HG02943 (cell line): Measurements from ENCODE around the gene KCNG2.

Experiments used
- ATAC-seq: cut with Tn5 transposase; IDR thresholded peaks from one replicate; pipeline ENCODE4 v1.9.1; 2021; ENCODE audit warnings: mild to moderate bottlenecking, low read depth, moderate library complexity; ENCODE audit not compliant: unreplicated experiment

Gene KCNG2

DNA sequence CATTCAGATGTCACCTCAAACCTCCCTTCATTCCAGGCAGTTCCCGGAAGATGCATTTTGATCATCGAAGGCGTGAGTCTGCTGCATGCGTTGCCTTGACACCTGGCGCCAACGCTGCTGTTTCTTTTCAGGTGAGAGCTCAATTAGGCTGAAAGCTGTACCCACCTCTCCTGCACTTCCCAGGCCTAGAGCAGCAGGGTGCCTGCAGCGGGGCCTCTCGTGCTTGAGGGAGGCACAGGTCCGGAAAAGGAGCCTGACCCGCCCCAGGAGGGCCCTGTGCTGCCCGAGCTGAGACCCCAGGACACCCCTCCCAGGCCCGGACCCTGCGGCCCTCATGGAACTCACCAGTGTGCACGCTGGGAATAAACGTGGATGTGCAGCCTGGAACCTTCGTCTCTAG lies 31.4 kb upstream of the KCNG2 start:
- ATAC-seq, result no peak

- ATAC-seq, result no peak
These were observed 29.0 kb upstream of the KCNG2 start for GRCh38 chr18:79768745-79769144.

GRCh38 chr18:79769698-79770500 lies 27.8 kb upstream of the KCNG2 start:
- ATAC-seq, result no peak

GRCh38 chr18:79770501-79770815 lies 27.3 kb upstream of the KCNG2 start:
- no peak for ATAC-seq

DNA sequence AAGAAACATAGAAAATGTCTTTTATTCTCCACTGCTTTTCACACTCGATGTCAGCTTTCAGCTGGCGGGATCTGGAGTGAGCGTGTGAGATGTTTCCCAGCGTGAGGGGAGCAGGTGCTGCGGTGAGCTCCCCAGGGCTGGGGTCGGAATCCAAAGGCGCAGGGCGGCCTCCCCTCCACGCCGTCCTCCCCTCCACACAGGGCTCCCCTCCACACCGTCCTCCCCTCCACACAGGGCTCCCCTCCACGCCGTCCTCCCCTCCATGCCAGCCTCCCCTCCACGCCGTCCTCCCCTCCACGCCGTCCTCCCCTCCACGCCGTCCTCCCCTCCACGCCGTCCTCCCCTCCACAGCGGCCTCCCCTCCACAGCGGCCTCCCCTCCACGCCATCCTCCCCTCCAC lies 26.9 kb upstream of the KCNG2 start:
- ATAC-seq, result no peak

DNA sequence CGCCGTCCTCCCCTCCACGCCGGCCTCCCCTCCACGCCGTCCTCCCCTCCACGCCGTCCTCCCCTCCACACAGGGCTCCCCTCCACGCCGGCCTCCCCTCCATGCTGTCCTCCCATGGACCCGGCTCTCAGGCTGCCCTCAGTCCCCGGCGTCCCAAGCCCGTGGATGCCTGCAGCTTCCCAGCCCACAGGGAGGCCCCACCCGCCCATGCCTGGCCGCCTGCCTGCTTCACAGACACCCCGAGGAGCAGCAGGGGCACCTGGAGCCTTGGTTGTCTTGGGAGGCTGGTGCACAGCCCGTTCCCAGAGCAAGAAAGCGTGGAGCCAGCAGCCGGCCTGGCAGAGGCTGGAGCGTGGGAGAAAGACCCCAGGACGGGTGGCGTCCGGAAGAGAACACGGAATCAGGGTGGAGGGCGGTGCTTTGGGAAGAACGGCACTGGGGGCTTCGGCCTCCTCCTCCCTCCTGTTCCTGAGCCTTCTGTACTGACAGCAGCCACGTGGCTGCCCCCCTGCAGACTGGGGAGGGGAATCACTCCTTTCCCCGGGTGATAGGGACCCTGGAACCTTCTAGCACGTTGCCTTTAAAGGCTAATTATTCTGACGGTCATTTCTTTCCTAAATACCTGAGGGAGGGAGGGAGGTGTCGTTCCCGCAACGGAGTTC lies 26.2 kb upstream of the KCNG2 start:
- no peak for ATAC-seq

DNA sequence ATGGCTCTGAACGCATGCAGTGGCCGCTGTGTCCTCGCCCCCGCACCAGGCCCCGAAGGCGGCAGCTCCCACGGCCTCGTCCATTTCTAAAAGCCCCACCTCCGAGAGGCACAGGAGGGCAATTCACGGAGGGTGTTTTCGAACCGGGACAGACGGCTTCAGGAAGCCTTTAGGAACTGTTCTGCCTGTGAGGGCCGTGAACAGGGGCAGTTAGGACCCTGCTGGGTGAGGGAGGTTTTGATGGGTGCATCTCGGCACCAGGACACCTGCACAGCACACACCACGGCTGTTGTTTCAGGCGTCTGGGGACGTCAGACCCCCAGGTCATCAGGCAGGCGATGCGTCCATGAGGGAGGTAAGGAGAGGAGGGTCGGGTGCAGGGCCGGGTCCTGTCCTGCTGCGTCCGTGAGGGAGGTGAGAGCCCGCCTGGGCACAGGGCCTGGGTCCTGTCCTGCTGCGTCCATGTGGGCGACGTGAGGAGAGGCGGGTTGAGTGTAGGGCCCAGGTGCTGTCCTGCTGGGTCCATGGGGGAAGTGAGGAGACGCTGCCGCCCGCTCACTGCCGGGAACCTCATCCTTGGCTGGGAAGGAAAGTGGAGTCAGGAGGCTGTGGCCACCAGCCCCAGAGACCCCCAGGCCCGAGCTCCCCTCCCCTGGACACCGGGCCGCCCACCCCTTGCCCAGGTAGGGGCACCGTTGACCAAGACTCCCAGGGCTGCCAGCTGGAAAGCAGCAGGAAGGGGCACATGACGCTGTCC lies 25.5 kb upstream of the KCNG2 start:
- no peak for ATAC-seq

GRCh38 chr18:79772865-79773696 lies 24.7 kb upstream of the KCNG2 start:
- no peak for ATAC-seq

DNA sequence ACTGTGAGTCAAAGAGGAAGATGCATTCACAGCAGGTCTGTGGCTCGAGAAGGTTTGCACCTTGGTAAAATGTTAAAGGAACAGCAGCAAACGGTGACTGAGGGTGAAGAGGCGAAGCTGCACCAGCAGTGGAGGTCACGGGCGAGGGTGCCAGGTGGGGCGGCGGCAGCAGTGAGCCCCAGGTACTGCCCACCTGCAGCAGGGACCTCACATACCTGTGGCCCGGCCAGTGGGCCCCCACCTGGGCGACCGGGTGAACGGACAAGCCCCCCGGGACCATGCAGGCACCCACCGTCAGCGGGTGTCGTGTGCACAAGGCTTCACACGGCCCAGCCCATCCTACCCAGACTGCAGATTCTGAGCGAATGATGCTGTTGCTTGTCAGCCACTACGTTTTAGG lies 23.6 kb upstream of the KCNG2 start:
- no peak for ATAC-seq

DNA sequence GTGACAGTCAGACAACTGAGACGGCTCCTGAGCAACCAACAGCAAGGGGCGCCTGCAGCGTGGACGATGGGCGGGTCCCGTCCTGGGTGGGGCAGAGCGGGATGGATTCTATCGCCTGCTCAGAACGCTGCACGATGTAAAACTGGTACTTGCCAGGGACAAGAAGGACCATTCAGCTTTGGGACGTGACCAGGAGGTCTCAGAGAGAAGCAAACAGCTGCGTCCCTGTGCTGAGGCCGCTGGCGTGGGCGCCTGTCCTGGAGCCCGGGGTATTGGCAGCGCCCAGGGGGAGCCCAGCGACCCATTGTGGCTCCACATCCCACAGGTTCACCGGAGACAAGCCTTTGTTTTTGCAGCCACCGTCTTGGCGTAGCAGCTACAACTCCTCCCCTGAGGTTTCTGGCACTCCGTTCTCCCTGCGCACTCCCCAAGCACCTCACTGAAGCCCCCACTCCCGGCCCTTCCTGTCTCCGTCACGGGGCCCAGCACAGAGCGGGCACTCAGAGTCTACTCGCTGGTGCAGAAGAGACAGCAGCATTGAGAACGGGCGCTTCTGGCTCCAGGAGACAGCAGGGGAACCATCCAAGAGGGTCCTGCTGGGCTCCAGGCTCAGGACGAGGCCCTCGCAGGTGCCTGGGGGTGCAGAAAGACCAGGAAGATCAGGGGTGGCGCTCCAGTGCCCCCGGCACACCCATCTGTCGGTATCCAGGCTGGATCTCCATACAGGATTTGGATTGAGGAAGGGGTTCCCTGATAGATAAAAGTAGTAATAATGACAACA lies 22.1 kb upstream of the KCNG2 start:
- no peak for ATAC-seq

- no peak for ATAC-seq
These were observed 21.1 kb upstream of the KCNG2 start for GRCh38 chr18:79776674-79777073.

- ATAC-seq, result no peak
These were observed 19.4 kb upstream of the KCNG2 start for GRCh38 chr18:79778291-79778791.

- no peak for ATAC-seq
These were observed 18.6 kb upstream of the KCNG2 start for GRCh38 chr18:79779021-79779699.

- no peak for ATAC-seq
These were observed 18.0 kb upstream of the KCNG2 start for GRCh38 chr18:79779700-79780190.

DNA sequence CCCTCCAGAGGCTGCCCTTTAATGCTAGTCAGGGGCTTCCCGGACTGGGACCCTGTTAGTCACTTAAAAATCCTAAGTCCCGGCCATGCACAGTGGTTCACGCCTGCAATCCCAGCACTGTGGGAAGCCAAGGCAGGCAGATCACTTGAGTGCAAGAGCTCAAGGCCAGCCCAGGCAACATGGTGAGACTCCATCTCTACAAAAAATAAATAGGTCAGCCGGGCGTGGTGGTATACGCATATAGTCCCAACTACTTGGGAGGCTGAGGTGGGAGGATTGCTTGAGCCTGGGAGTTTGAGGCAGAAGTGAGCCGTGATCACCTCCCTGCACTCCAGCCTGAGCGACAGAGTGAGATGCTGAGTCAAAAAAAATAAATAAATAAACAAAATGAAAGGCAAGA lies 17.2 kb upstream of the KCNG2 start:
- no peak for ATAC-seq

DNA sequence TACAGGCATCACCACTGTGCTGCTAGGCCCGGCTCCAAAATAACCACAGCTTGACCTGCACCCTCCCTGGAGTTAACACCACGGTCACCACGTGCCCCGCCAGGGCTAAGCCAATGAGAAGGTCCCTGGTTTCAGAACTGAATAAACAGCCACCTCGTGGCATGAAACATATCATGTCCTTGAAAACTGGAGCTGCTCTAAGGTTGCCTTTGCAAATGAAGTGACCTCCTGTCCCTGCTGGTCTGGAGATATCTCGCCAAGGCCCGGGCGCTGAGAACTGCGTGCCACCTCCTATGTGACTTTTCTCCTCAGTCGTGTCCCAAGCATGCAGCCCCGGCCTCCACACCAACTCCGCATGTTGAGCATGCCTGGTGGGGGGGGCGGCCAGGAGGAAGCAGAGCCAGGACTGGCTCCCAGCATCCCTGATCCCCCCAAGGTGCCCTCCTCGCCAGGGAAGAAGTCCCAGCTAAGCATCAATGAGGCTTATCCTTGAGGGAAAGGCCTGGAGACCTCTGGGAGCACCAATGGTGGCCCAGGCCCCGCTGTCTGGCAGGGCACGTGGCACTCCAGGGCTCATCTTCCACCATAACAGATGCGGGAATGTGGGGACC lies 16.3 kb upstream of the KCNG2 start:
- ATAC-seq, result no peak

GRCh38 chr18:79782566-79783308 lies 15.0 kb upstream of the KCNG2 start:
- no peak for ATAC-seq
